Measurements from ENCODE around the gene GP5. TPM values are rescaled to one million over a fixed set of nuclear protein-coding genes. Genes with fewer than 3 reads are reported as not detected.

The GP5 gene
- total and polyA plus RNA-seq, 4 donors, result 0.03 to 3.3 (median 0.16) TPM

DNA sequence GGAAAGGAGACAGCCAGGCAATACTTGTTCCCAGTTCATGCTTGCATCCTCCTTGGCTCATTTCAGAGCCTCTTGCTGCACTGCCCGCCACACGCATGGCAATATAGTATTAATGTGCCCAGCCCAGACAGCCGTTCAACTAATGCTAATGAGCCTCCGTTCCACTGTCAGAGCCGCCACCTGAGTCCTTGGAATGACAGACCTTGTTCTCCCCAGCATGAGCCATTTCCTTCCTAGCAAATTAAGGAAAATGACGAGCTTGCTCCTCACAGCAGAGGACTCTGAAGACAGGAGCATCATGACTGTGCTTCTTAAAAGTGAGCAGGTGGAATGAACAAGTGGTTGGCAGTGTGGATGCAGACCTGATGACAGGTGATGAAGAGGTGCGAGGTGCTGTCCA is 18.7 kb downstream of the GP5 start:
- DNase-seq (ENCODE audit: low spot score), result no peak
- H3K9me3 ChIP-seq (ENCODE audit: control insufficient read depth in 4 of 4, low read length in 3 of 4), result no peaks in the 10 kb centered on the region
- H3K36me3 ChIP-seq (ENCODE audit: control insufficient read depth in 4 of 4, insufficient read depth in 3 of 4, low read depth in 1 of 4, low read length in 3 of 4), result no peaks in the 10 kb centered on the region
- H3K27me3 ChIP-seq (ENCODE audit: control insufficient read depth in 4 of 4, insufficient read depth in 4 of 4, low read length in 3 of 4), result peaks cover 0 to 2% (median 0%) of the 10 kb centered on the region in 4 donors
- H3K27ac ChIP-seq (ENCODE audit: low read depth in 1 of 2, low read length in 2 of 2), result no peak overlapping the region
- TF ChIP-seq EGR1 (IDR thresholded peaks at IDR 0.05; ENCODE audit: low read depth in 2 of 2) (no peak), NR2F2 (IDR thresholded peaks at IDR 0.05) (no peak), JUND (IDR thresholded peaks at IDR 0.05) (no peak)
- H3K4me3 ChIP-seq (ENCODE audit: low read depth in 1 of 3, low read length in 3 of 3), result no peak overlapping the region
- WGBS, result 91% methylated on average over 7 of the region's 7 CpGs
- no peak overlapping the region for H3K9ac ChIP-seq (ENCODE audit: low read depth in 1 of 2, low read length in 2 of 2)
- H3K4me1 ChIP-seq (ENCODE audit: control insufficient read depth in 4 of 4, insufficient read depth in 4 of 4, low read length in 3 of 4), result no peaks in the 10 kb centered on the region

DNA sequence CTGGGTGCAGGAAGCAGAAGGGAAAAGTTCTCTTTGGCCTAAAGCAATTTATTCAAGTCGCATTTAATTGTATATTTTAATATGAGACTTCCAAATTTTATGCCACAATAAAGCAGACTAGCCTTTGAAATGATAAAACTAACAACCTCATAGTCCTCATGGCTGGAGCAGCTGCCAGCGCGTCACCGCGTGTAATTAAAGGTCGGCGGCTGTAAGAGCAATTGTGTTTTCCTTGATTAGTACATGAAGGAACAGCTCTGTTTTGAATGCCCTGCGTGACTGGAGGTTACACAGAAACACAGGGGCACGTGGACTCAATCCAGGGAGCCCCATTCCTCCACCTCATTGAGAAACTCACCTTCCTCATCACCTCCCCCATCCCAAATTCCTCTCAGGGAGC is 19.4 kb downstream of the GP5 start:
- Histone ChIP-seq H3K36me3 (ENCODE audit: control insufficient read depth in 4 of 4, insufficient read depth in 3 of 4, low read depth in 1 of 4, low read length in 3 of 4) (no peaks in the 10 kb centered on the region), H3K4me3 (ENCODE audit: low read depth in 1 of 3, low read length in 3 of 3) (no peak overlapping the region), H3K9me3 (ENCODE audit: control insufficient read depth in 4 of 4, low read length in 3 of 4) (no peaks in the 10 kb centered on the region), H3K27ac (ENCODE audit: low read depth in 1 of 2, low read length in 2 of 2) (no peak overlapping the region), H3K9ac (ENCODE audit: low read depth in 1 of 2, low read length in 2 of 2) (no peak overlapping the region), H3K4me1 (ENCODE audit: control insufficient read depth in 4 of 4, insufficient read depth in 4 of 4, low read length in 3 of 4) (no peaks in the 10 kb centered on the region), H3K27me3 (ENCODE audit: control insufficient read depth in 4 of 4, insufficient read depth in 4 of 4, low read length in 3 of 4) (peaks cover 0 to 2% (median 0%) of the 10 kb centered on the region in 4 donors)
- TF ChIP-seq RAD21 (IDR thresholded peaks at IDR 0.05), result no peak
- TF ChIP-seq EGR1 (IDR thresholded peaks at IDR 0.05; ENCODE audit: low read depth in 2 of 2), result no peak
- TF ChIP-seq RXRA (IDR thresholded peaks at IDR 0.05), result no peak
- TF ChIP-seq, protein P1, sequence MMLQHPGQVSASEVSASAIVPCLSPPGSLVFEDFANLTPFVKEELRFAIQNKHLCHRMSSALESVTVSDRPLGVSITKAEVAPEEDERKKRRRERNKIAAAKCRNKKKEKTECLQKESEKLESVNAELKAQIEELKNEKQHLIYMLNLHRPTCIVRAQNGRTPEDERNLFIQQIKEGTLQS (IDR thresholded peaks at IDR 0.05), result no peak
- no peak for TF ChIP-seq SP1 (IDR thresholded peaks at IDR 0.05)
- WGBS, result 80% methylated on average over 9 of the region's 9 CpGs
- DNase-seq (ENCODE audit: low spot score), result no peak

DNA sequence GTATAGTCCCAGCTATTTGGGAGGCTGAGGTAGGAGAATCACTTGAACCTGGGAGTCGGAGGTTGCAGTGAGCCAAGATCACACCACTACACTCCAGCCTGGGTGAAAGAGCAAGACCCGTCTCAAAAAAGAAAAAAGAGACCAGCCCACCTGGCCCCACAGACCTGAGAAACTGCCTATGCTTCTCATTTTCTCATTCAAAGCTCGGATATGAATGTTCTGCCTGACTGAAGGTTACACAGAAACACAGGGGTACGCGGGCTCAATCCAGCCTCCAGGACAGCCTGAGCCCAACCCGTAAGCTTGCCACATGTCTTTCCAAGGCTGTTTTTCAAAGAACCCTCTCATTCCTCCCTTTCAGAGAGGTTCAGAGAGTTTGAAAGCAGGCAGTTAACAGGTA is 19.8 kb downstream of the GP5 start:
- Histone ChIP-seq H3K9me3 (ENCODE audit: control insufficient read depth in 4 of 4, low read length in 3 of 4) (no peaks in the 10 kb centered on the region), H3K27me3 (ENCODE audit: control insufficient read depth in 4 of 4, insufficient read depth in 4 of 4, low read length in 3 of 4) (peaks cover 0 to 2% (median 0%) of the 10 kb centered on the region in 4 donors), H3K36me3 (ENCODE audit: control insufficient read depth in 4 of 4, insufficient read depth in 3 of 4, low read depth in 1 of 4, low read length in 3 of 4) (no peaks in the 10 kb centered on the region), H3K9ac (ENCODE audit: low read depth in 1 of 2, low read length in 2 of 2) (no peak overlapping the region), H3K27ac (ENCODE audit: low read depth in 1 of 2, low read length in 2 of 2) (no peak overlapping the region), H3K4me3 (ENCODE audit: low read depth in 1 of 3, low read length in 3 of 3) (no peak overlapping the region), H3K4me1 (ENCODE audit: control insufficient read depth in 4 of 4, insufficient read depth in 4 of 4, low read length in 3 of 4) (no peaks in the 10 kb centered on the region)
- 92% methylated on average over 6 of the region's 6 CpGs for WGBS
- DNase-seq (ENCODE audit: low spot score), result no peak
- no peak for TF ChIP-seq FOXA2 (IDR thresholded peaks at IDR 0.05)
- TF ChIP-seq, protein P2, sequence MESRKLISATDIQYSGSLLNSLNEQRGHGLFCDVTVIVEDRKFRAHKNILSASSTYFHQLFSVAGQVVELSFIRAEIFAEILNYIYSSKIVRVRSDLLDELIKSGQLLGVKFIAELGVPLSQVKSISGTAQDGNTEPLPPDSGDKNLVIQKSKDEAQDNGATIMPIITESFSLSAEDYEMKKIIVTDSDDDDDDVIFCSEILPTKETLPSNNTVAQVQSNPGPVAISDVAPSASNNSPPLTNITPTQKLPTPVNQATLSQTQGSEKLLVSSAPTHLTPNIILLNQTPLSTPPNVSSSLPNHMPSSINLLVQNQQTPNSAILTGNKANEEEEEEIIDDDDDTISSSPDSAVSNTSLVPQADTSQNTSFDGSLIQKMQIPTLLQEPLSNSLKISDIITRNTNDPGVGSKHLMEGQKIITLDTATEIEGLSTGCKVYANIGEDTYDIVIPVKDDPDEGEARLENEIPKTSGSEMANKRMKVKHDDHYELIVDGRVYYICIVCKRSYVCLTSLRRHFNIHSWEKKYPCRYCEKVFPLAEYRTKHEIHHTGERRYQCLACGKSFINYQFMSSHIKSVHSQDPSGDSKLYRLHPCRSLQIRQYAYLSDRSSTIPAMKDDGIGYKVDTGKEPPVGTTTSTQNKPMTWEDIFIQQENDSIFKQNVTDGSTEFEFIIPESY (IDR thresholded peaks at IDR 0.05), result no peak
- no peak for TF ChIP-seq YY1 (IDR thresholded peaks at IDR 0.05)
- TF ChIP-seq, protein P3, sequence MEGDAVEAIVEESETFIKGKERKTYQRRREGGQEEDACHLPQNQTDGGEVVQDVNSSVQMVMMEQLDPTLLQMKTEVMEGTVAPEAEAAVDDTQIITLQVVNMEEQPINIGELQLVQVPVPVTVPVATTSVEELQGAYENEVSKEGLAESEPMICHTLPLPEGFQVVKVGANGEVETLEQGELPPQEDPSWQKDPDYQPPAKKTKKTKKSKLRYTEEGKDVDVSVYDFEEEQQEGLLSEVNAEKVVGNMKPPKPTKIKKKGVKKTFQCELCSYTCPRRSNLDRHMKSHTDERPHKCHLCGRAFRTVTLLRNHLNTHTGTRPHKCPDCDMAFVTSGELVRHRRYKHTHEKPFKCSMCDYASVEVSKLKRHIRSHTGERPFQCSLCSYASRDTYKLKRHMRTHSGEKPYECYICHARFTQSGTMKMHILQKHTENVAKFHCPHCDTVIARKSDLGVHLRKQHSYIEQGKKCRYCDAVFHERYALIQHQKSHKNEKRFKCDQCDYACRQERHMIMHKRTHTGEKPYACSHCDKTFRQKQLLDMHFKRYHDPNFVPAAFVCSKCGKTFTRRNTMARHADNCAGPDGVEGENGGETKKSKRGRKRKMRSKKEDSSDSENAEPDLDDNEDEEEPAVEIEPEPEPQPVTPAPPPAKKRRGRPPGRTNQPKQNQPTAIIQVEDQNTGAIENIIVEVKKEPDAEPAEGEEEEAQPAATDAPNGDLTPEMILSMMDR (IDR thresholded peaks at IDR 0.05; ENCODE audit: low read depth, low read length, missing input control), result no peak
- TF ChIP-seq HNF4G (IDR thresholded peaks at IDR 0.05), result no peak
- TF ChIP-seq JUND (IDR thresholded peaks at IDR 0.05), result no peak
- no peak for TF ChIP-seq GABPA (IDR thresholded peaks at IDR 0.05 in 1 of 2, conservative IDR thresholded peaks at IDR 0.05 in 1 of 2)
- no peak for TF ChIP-seq SP1 (IDR thresholded peaks at IDR 0.05)
- TF ChIP-seq, protein P1 (IDR thresholded peaks at IDR 0.05), result no peak
- TF ChIP-seq, protein P4, sequence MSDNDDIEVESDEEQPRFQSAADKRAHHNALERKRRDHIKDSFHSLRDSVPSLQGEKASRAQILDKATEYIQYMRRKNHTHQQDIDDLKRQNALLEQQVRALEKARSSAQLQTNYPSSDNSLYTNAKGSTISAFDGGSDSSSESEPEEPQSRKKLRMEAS (IDR thresholded peaks at IDR 0.05), result no peak
- TF ChIP-seq, protein P5, sequence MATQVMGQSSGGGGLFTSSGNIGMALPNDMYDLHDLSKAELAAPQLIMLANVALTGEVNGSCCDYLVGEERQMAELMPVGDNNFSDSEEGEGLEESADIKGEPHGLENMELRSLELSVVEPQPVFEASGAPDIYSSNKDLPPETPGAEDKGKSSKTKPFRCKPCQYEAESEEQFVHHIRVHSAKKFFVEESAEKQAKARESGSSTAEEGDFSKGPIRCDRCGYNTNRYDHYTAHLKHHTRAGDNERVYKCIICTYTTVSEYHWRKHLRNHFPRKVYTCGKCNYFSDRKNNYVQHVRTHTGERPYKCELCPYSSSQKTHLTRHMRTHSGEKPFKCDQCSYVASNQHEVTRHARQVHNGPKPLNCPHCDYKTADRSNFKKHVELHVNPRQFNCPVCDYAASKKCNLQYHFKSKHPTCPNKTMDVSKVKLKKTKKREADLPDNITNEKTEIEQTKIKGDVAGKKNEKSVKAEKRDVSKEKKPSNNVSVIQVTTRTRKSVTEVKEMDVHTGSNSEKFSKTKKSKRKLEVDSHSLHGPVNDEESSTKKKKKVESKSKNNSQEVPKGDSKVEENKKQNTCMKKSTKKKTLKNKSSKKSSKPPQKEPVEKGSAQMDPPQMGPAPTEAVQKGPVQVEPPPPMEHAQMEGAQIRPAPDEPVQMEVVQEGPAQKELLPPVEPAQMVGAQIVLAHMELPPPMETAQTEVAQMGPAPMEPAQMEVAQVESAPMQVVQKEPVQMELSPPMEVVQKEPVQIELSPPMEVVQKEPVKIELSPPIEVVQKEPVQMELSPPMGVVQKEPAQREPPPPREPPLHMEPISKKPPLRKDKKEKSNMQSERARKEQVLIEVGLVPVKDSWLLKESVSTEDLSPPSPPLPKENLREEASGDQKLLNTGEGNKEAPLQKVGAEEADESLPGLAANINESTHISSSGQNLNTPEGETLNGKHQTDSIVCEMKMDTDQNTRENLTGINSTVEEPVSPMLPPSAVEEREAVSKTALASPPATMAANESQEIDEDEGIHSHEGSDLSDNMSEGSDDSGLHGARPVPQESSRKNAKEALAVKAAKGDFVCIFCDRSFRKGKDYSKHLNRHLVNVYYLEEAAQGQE (IDR thresholded peaks at IDR 0.05), result no peak
- no peak for TF ChIP-seq RAD21 (IDR thresholded peaks at IDR 0.05)

Data from liver (tissue), 9 donors.